ENCODE results near the gene ADAMTSL5. TPM values are rescaled to one million over a fixed set of nuclear protein-coding genes. Genes with fewer than 3 reads are reported as not detected.

ADAMTSL5 gene
- total RNA-seq, 1 experiment from 2014 or later: 0.86 TPM

GRCh38 chr19:1534972-1535371 is 22.2 kb upstream of the ADAMTSL5 start:
- peaks cover 8% of the 10 kb centered on the region for H3K4me1 ChIP-seq (ENCODE audit: insufficient read depth, low read length, poor library complexity, severe bottlenecking)
- H3K27me3 ChIP-seq (replicated peaks; ENCODE audit: insufficient read depth, low read depth, low read length, poor library complexity): no peaks in the 10 kb centered on the region
- intact Hi-C loops (cut with micrococcal nuclease; ENCODE audit: unreplicated experiment): no loop called here
- TF ChIP-seq EZH2 (IDR thresholded peaks at IDR 0.05; ENCODE audit: borderline replicate concordance, low read depth, low read length, poor library complexity, severe bottlenecking): no peak
- TF ChIP-seq CTCF (conservative IDR thresholded peaks at IDR 0.05; ENCODE audit: low read depth, low read length): no peak
- CTCF ChIA-PET: no interaction called here
- POLR2A ChIA-PET (ENCODE audit: low non-redundant PET): no interaction called here
- DNase-seq (ENCODE audit: low spot score): no peak
- no peaks in the 10 kb centered on the region for H3K9me3 ChIP-seq (ENCODE audit: low read depth, low read length, poor library complexity, severe bottlenecking)
- BruUV-seq (replicated peaks): no TSS peak
- H3K4me3 ChIP-seq (ENCODE audit: low read depth, low read length, poor library complexity, severe bottlenecking): no peak overlapping the region
- H3K36me3 ChIP-seq (ENCODE audit: insufficient read depth, low read length, poor library complexity, severe bottlenecking): no peaks in the 10 kb centered on the region
- H3K27ac ChIP-seq (ENCODE audit: low read depth, low read length, poor library complexity, severe bottlenecking): no peak overlapping the region

DNA sequence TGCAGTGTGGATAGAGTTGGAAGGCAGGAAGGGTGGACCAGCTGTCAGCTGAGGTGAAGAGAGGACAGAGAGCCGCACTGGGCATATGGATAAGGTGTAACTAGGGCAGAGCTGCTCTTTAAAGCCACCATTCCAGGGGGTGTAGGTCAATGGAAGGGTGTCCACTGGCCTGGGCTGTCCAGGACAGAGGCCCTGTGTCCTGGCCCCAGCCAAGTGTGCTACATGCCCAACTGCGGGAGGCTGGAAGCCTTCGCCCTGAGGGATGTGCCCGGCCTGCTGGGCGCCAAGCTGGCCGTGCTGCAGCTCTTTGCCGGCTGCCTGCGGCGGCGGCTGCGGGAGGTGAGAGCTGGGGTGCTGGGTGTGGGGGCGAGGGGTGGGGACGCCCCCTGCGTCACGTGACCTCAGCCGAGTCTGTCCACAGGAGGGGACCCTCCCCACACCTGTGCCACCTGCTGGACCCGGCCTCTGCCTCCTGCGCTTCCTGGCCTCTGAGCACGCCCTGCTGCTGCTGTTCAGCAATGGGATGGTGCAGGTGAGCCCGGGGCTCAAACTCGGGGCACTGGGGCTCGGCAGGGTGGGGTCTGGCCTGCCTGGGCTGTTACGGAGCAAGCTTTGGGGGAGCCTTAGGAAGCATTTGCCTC is 20.8 kb upstream of the ADAMTSL5 start:
- Histone ChIP-seq H3K4me3 (ENCODE audit: low read depth, low read length, poor library complexity, severe bottlenecking) (no peak overlapping the region), H3K27me3 (replicated peaks; ENCODE audit: insufficient read depth, low read depth, low read length, poor library complexity) (no peaks in the 10 kb centered on the region), H3K4me1 (ENCODE audit: insufficient read depth, low read length, poor library complexity, severe bottlenecking) (peaks cover 3% of the 10 kb centered on the region), H3K9me3 (ENCODE audit: low read depth, low read length, poor library complexity, severe bottlenecking) (no peaks in the 10 kb centered on the region), H3K27ac (ENCODE audit: low read depth, low read length, poor library complexity, severe bottlenecking) (no peak overlapping the region), H3K36me3 (ENCODE audit: insufficient read depth, low read length, poor library complexity, severe bottlenecking) (no peaks in the 10 kb centered on the region)
- intact Hi-C loops (cut with micrococcal nuclease; ENCODE audit: unreplicated experiment): no loop called here
- DNase-seq (ENCODE audit: low spot score): no peak
- ChIA-PET CTCF (interaction anchor here (0.6 to 0.7 kb wide), 2 partner anchors 12 to 18 kb away, joined by 3 to 4 read pairs; no protein-coding TSS in a partner anchor), POLR2A (ENCODE audit: low non-redundant PET) (no interaction called here)
- BruUV-seq (replicated peaks): no TSS peak
- TF ChIP-seq CTCF (conservative IDR thresholded peaks at IDR 0.05; ENCODE audit: low read depth, low read length): no peak
- TF ChIP-seq EZH2 (IDR thresholded peaks at IDR 0.05; ENCODE audit: borderline replicate concordance, low read depth, low read length, poor library complexity, severe bottlenecking): no peak

DNA sequence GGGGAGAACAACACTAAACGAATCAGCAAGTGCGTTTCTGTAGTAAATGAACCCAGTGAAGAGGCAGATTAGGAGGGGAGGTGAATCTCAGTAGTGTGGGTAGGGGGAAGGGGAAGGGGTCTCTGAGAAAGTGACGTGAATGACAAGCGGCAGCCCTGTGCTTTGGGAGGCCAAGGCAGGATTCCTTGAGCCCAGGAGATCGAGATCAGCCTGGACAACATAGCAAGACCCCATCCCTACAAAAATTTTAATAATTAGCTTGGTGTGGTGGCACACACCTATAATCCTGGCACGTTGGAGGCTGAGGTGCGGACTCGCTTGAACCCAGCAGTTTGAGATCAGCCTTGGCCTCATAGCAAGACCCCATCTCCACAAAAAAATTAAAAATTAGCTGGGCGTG is 19.2 kb upstream of the ADAMTSL5 start:
- Histone ChIP-seq H3K4me1 (ENCODE audit: insufficient read depth, low read length, poor library complexity, severe bottlenecking) (no peaks in the 10 kb centered on the region), H3K27ac (ENCODE audit: low read depth, low read length, poor library complexity, severe bottlenecking) (no peak overlapping the region), H3K27me3 (replicated peaks; ENCODE audit: insufficient read depth, low read depth, low read length, poor library complexity) (no peaks in the 10 kb centered on the region), H3K4me3 (ENCODE audit: low read depth, low read length, poor library complexity, severe bottlenecking) (no peak overlapping the region), H3K36me3 (ENCODE audit: insufficient read depth, low read length, poor library complexity, severe bottlenecking) (no peaks in the 10 kb centered on the region), H3K9me3 (ENCODE audit: low read depth, low read length, poor library complexity, severe bottlenecking) (no peaks in the 10 kb centered on the region)
- BruUV-seq (replicated peaks): no TSS peak
- TF ChIP-seq CTCF (conservative IDR thresholded peaks at IDR 0.05; ENCODE audit: low read depth, low read length): no peak
- no peak for TF ChIP-seq EZH2 (IDR thresholded peaks at IDR 0.05; ENCODE audit: borderline replicate concordance, low read depth, low read length, poor library complexity, severe bottlenecking)
- ChIA-PET POLR2A (ENCODE audit: low non-redundant PET) (interaction anchor here (0.7 kb wide), 1 partner anchor 294 kb away, joined by 13 read pairs; no protein-coding TSS in a partner anchor), CTCF (interaction anchor here (0.7 kb wide), 1 partner anchor 252 kb away, joined by 4 read pairs; no protein-coding TSS in a partner anchor)
- no peak for DNase-seq (ENCODE audit: low spot score)
- intact Hi-C loops (cut with micrococcal nuclease; ENCODE audit: unreplicated experiment): no loop called here

All from A673 (cell line).